HEK293 (cell line): ENCODE results near the gene ARTN.

ENCODE experiments used
- CTCF ChIA-PET: fragments of 350-600 bp; formaldehyde crosslinking; extraction: SDS; loops from one replicate; lab custom pipeline; 2021; ENCODE audit warnings: antibody characterized with exemption; lab: Yijun Ruan, JAX
- POLR2A ChIA-PET: fragments of 300-600 bp; formaldehyde crosslinking; extraction: SDS; loops from one replicate; lab custom pipeline; 2020; ENCODE audit warnings: antibody characterized with exemption, inconsistent platforms; lab: Yijun Ruan, JAX
- H3K27ac ChIP-seq: fragments of 200-500 bp; sonication (Bioruptor generic); 2 replicates; pipeline ENCODE4 v1.5.1; 2014; ENCODE audit warnings: low read depth, low read length, control low read depth, inconsistent platforms; ENCODE audit errors: extremely low read depth
- H3K36me3 ChIP-seq, 2 experiments: fragments of 200-500 bp in 1 of 2; sonication (Bioruptor generic) in 1 of 2; 1 replicate in 1 of 2; 2 replicates in 1 of 2; pipeline ENCODE4 v1.5.1; 2014 to 2017; ENCODE audit warnings: inconsistent platforms in 2 of 2, low read length in 2 of 2; ENCODE audit not compliant: control insufficient read depth in 2 of 2, insufficient read depth in 1 of 2
- H3K4me1 ChIP-seq: fragments of 200-500 bp; sonication (Bioruptor generic); 2 replicates; pipeline ENCODE4 v1.5.1; 2014; ENCODE audit warnings: mild to moderate bottlenecking, low read length, inconsistent platforms; ENCODE audit not compliant: control insufficient read depth, insufficient read depth
- H3K4me3 ChIP-seq: 2 replicates; pipeline ENCODE4 v1.5.1; 2011; ENCODE audit warnings: low read depth, mild to moderate bottlenecking, control low read depth, low read length, moderate library complexity
- H3K9me3 ChIP-seq: fragments of 200-500 bp; sonication (Bioruptor generic); 2 replicates; pipeline ENCODE4 v1.5.1; 2014; ENCODE audit warnings: low read depth, low read length, inconsistent platforms; ENCODE audit not compliant: control insufficient read depth, insufficient read depth
- GLI2 ChIP-seq: fragments of 450-650 bp; formaldehyde crosslinking; IDR thresholded peaks from 2 replicates; pipeline ENCODE4; 2017; ENCODE audit warnings: missing biosample characterization, missing genetic modification characterization, low read depth, borderline replicate concordance
- GLIS1 ChIP-seq: fragments of 450-650 bp; formaldehyde crosslinking; IDR thresholded peaks from 2 replicates; pipeline ENCODE4 v1.5.1; 2016; ENCODE audit warnings: missing biosample characterization, missing genetic modification characterization
- SP2 ChIP-seq: fragments of 450-650 bp; formaldehyde crosslinking; IDR thresholded peaks from 2 replicates; pipeline ENCODE4 v1.5.1; 2016; ENCODE audit warnings: missing biosample characterization, missing genetic modification characterization
- WT1 ChIP-seq: fragments of 450-650 bp; formaldehyde crosslinking; IDR thresholded peaks from 2 replicates; pipeline ENCODE4 v1.5.1; 2016; ENCODE audit warnings: missing biosample characterization, missing genetic modification characterization
- YY2 ChIP-seq: fragments of 450-650 bp; formaldehyde crosslinking; IDR thresholded peaks from 2 replicates; pipeline ENCODE4 v1.5.1; 2016; ENCODE audit warnings: missing biosample characterization, missing genetic modification characterization
- ZEB2 ChIP-seq: fragments of 450-650 bp; formaldehyde crosslinking; IDR thresholded peaks from 2 replicates; pipeline ENCODE4 v1.5.1; 2016; ENCODE audit warnings: missing biosample characterization, missing genetic modification characterization
- ZFHX2 ChIP-seq: fragments of 450-650 bp; formaldehyde crosslinking; conservative IDR thresholded peaks from 2 replicates; pipeline ENCODE4 v1.5.1; 2016; ENCODE audit warnings: missing biosample characterization, missing genetic modification characterization
- ZIC2 ChIP-seq: fragments of 450-650 bp; formaldehyde crosslinking; IDR thresholded peaks from 2 replicates; pipeline ENCODE4 v1.5.1; 2016; ENCODE audit warnings: missing biosample characterization, missing genetic modification characterization
- ZNF114 ChIP-seq: fragments of 450-650 bp; formaldehyde crosslinking; IDR thresholded peaks from 2 replicates; pipeline ENCODE4 v1.5.0; 2017; ENCODE audit warnings: missing biosample characterization, missing genetic modification characterization
- ZNF132 ChIP-seq: fragments of 450-650 bp; formaldehyde crosslinking; IDR thresholded peaks from 2 replicates; pipeline ENCODE4 v1.5.1; 2017; ENCODE audit warnings: missing biosample characterization, missing genetic modification characterization, borderline replicate concordance
- ZNF23 ChIP-seq: fragments of 450-650 bp; formaldehyde crosslinking; IDR thresholded peaks from 2 replicates; pipeline ENCODE4 v1.5.1; 2016; ENCODE audit warnings: missing biosample characterization, missing genetic modification characterization, borderline replicate concordance
- ZNF266 ChIP-seq: fragments of 450-650 bp; formaldehyde crosslinking; IDR thresholded peaks from 2 replicates; pipeline ENCODE4 v1.5.1; 2016; ENCODE audit warnings: missing biosample characterization, missing genetic modification characterization, low read depth
- ZNF292 ChIP-seq: fragments of 450-650 bp; formaldehyde crosslinking; IDR thresholded peaks from 2 replicates; pipeline ENCODE4 v1.5.1; 2016; ENCODE audit warnings: low read depth, missing biosample characterization, missing genetic modification characterization, borderline replicate concordance
- ZNF513 ChIP-seq: fragments of 450-650 bp; IDR thresholded peaks from 2 replicates; pipeline ENCODE4 v1.5.1; 2018; ENCODE audit warnings: missing biosample characterization, missing genetic modification characterization
- ZNF571 ChIP-seq: fragments of 450-650 bp; formaldehyde crosslinking; IDR thresholded peaks from 2 replicates; pipeline ENCODE4 v1.5.0; 2017; ENCODE audit warnings: missing biosample characterization, missing genetic modification characterization
- ZNF623 ChIP-seq: fragments of 450-650 bp; formaldehyde crosslinking; IDR thresholded peaks from 2 replicates; pipeline ENCODE4 v1.5.1; 2016; ENCODE audit warnings: missing biosample characterization, missing genetic modification characterization
- ZNF629 ChIP-seq: fragments of 450-650 bp; formaldehyde crosslinking; IDR thresholded peaks from 2 replicates; pipeline ENCODE4 v1.5.1; 2017; ENCODE audit warnings: missing biosample characterization, missing genetic modification characterization
- ZNF707 ChIP-seq: fragments of 450-650 bp; formaldehyde crosslinking; IDR thresholded peaks from 2 replicates; pipeline ENCODE4 v1.5.1; 2016; ENCODE audit warnings: missing biosample characterization, missing genetic modification characterization
- ZNF747 ChIP-seq: fragments of 450-650 bp; formaldehyde crosslinking; IDR thresholded peaks from 2 replicates; pipeline ENCODE4 v1.5.1; 2016; ENCODE audit warnings: missing biosample characterization, missing genetic modification characterization
- ZNF76 ChIP-seq: fragments of 450-650 bp; formaldehyde crosslinking; IDR thresholded peaks from 2 replicates; pipeline ENCODE4; 2016; ENCODE audit warnings: low read depth, missing biosample characterization, missing genetic modification characterization, borderline replicate concordance
- ZNF837 ChIP-seq: fragments of 450-650 bp; formaldehyde crosslinking; IDR thresholded peaks from 2 replicates; pipeline ENCODE4 v1.5.1; 2016; ENCODE audit warnings: missing biosample characterization, missing genetic modification characterization
- TF ChIP-seq, protein P1 (sequence below): fragments of 450-650 bp; IDR thresholded peaks from 2 replicates; pipeline ENCODE4 v1.5.1; 2018; ENCODE audit warnings: missing biosample characterization, mild to moderate bottlenecking, missing genetic modification characterization
- TF ChIP-seq, protein P2 (sequence below): fragments of 450-650 bp; formaldehyde crosslinking; IDR thresholded peaks from 2 replicates; pipeline ENCODE4 v1.5.1; 2017; ENCODE audit warnings: missing biosample characterization, mild to moderate bottlenecking, missing genetic modification characterization, moderate library complexity

The ARTN gene

GRCh38 chr1:43914576-43915525 lies 18.8 kb upstream of the ARTN start:
- Histone ChIP-seq H3K9me3 (no peaks in the 10 kb centered on the region), H3K36me3 (no peaks in the 10 kb centered on the region), H3K27ac (no peak overlapping the region), H3K4me3 (no peak overlapping the region), H3K4me1 (no peaks in the 10 kb centered on the region)
- no peak for TF ChIP-seq SP2 (tag by site-specific recombination)
- TF ChIP-seq ZIC2, result peak; percentile 90
- TF ChIP-seq ZNF76 (tag by site-specific recombination), result no peak
- TF ChIP-seq GLIS1 (tag by site-specific recombination), result 0 out of 2 replicates have a peak, but pooled peaks have one; percentile 11
- TF ChIP-seq, protein P1, sequence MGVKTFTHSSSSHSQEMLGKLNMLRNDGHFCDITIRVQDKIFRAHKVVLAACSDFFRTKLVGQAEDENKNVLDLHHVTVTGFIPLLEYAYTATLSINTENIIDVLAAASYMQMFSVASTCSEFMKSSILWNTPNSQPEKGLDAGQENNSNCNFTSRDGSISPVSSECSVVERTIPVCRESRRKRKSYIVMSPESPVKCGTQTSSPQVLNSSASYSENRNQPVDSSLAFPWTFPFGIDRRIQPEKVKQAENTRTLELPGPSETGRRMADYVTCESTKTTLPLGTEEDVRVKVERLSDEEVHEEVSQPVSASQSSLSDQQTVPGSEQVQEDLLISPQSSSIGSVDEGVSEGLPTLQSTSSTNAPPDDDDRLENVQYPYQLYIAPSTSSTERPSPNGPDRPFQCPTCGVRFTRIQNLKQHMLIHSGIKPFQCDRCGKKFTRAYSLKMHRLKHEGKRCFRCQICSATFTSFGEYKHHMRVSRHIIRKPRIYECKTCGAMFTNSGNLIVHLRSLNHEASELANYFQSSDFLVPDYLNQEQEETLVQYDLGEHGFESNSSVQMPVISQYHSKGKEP, result no peak
- no peak for TF ChIP-seq ZNF747 (tag by site-specific recombination)
- no peak for TF ChIP-seq GLI2 (tag by site-specific recombination)
- POLR2A ChIA-PET, result no interaction called here
- CTCF ChIA-PET, result interaction anchor here (0.7 to 2.7 kb wide), 3 partner anchors 20 to 152 kb away, joined by 3 to 10 read pairs (median 4); no protein-coding TSS in a partner anchor

GRCh38 chr1:43919906-43920305 lies 13.7 kb upstream of the ARTN start:
- H3K27ac ChIP-seq, result no peak overlapping the region
- POLR2A ChIA-PET, result interaction anchor here (2.9 kb wide), 1 partner anchor 15 kb away, joined by 7 read pairs; no protein-coding TSS in a partner anchor
- H3K36me3 ChIP-seq, result no peaks in the 10 kb centered on the region
- H3K4me3 ChIP-seq, result no peak overlapping the region
- no peaks in the 10 kb centered on the region for H3K4me1 ChIP-seq
- no peaks in the 10 kb centered on the region for H3K9me3 ChIP-seq
- CTCF ChIA-PET, result interaction anchor here (1.9 kb wide), 1 partner anchor 15 kb away, joined by 9 read pairs; no protein-coding TSS in a partner anchor
- 0 out of 2 replicates have a peak, but pooled peaks have one; percentile 14 for TF ChIP-seq WT1 (tag by site-specific recombination)
- no peak for TF ChIP-seq ZNF623 (tag by site-specific recombination)

DNA sequence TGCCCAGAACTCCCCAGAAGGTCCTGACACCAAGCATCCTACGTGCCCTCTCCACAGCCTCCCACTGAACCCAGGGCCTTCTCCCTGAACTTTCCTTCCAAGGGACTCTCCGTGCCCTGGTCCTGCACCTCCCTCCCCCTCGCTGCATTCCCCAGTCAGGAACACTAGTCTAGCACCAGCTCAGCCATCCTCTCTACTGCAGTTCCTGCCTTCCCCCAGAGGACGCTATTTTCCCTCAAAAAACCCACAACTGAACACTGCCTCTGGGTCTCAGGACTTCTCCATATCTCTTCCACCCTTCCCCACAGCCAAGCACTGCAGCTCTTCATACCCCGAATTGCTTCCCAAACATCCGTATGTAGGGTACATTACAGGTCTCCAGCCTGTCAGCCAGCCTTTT lies 12.6 kb upstream of the ARTN start:
- Histone ChIP-seq H3K27ac (no peak overlapping the region), H3K4me1 (no peaks in the 10 kb centered on the region), H3K4me3 (no peak overlapping the region), H3K36me3 (peaks cover 0 to 3% of the 10 kb centered on the region in 2 experiments; a peak in 1 of 3 replicates), H3K9me3 (no peaks in the 10 kb centered on the region)
- CTCF ChIA-PET, result interaction anchor here (0.6 kb wide), 1 partner anchor 10 kb away, joined by 3 read pairs; no protein-coding TSS in a partner anchor
- POLR2A ChIA-PET, result interaction anchor here (2.9 kb wide), 1 partner anchor 14 kb away, joined by 7 read pairs; no protein-coding TSS in a partner anchor
- TF ChIP-seq ZEB2 (tag by site-specific recombination), result no peak
- TF ChIP-seq ZNF629 (tag by site-specific recombination), result no peak
- no peak for TF ChIP-seq ZFHX2 (tag by site-specific recombination)
- no peak for TF ChIP-seq ZNF76 (tag by site-specific recombination)
- no peak for TF ChIP-seq ZNF266
- no peak for TF ChIP-seq ZNF292 (tag by site-specific recombination)

- no peak overlapping the region for H3K4me3 ChIP-seq
- H3K36me3 ChIP-seq, result peaks cover 0 to 3% of the 10 kb centered on the region in 2 experiments; a peak in 1 of 3 replicates
- ChIA-PET CTCF (interaction anchor here (0.5 to 3.3 kb wide), 3 partner anchors 10 to 161 kb away, joined by 3 to 18 read pairs (median 5); no protein-coding TSS in a partner anchor), POLR2A (no interaction called here)
- H3K27ac ChIP-seq, result no peak overlapping the region
- H3K9me3 ChIP-seq, result no peaks in the 10 kb centered on the region
- H3K4me1 ChIP-seq, result no peaks in the 10 kb centered on the region
- TF ChIP-seq ZNF132 (tag by site-specific recombination), result no peak
- TF ChIP-seq ZNF837, result no peak
- TF ChIP-seq ZNF707 (tag by site-specific recombination), result no peak
- TF ChIP-seq ZNF114, result no peak
- TF ChIP-seq, protein P2, sequence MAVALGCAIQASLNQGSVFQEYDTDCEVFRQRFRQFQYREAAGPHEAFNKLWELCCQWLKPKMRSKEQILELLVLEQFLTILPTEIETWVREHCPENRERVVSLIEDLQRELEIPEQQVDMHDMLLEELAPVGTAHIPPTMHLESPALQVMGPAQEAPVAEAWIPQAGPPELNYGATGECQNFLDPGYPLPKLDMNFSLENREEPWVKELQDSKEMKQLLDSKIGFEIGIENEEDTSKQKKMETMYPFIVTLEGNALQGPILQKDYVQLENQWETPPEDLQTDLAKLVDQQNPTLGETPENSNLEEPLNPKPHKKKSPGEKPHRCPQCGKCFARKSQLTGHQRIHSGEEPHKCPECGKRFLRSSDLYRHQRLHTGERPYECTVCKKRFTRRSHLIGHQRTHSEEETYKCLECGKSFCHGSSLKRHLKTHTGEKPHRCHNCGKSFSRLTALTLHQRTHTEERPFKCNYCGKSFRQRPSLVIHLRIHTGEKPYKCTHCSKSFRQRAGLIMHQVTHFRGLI, result no peak
- no peak for TF ChIP-seq ZNF571
- no peak for TF ChIP-seq ZNF513
- TF ChIP-seq YY2 (tag by site-specific recombination), result no peak
- TF ChIP-seq ZNF23 (tag by site-specific recombination), result no peak
Observed at GRCh38 chr1:43924516-43924915, 9.1 kb upstream of the ARTN start.
